GM18868 (cell line): ENCODE measurements around the gene GPR32.
"Not testable (repeated sequence)": the region's sequence is repeated elsewhere in the genome, so short reads cannot be mapped to it uniquely, and the experiment has no call there.

Experiments
- ATAC-seq: cut with Tn5 transposase; IDR thresholded peaks from one replicate; pipeline ENCODE4 v1.9.1; 2021; ENCODE audit warnings: mild to moderate bottlenecking, moderate library complexity; ENCODE audit not compliant: unreplicated experiment

Gene GPR32

GRCh38 chr19:50745221-50745620 is 25.0 kb upstream of the GPR32 start:
- ATAC-seq = no peak

GRCh38 chr19:50747141-50747540 is 23.1 kb upstream of the GPR32 start:
- not testable (repeated sequence) for ATAC-seq

- ATAC-seq = no peak
Observed at GRCh38 chr19:50749490-50749889, 20.8 kb upstream of the GPR32 start.

GRCh38 chr19:50750010-50750409 is 20.3 kb upstream of the GPR32 start:
- ATAC-seq = no peak

GRCh38 chr19:50753879-50754278 is 16.4 kb upstream of the GPR32 start:
- no peak for ATAC-seq

- ATAC-seq = not testable (repeated sequence)
Observed at GRCh38 chr19:50756244-50756643, 14.0 kb upstream of the GPR32 start.

- not testable (repeated sequence) for ATAC-seq
Observed at GRCh38 chr19:50757624-50758023, 12.6 kb upstream of the GPR32 start.

- ATAC-seq = not testable (repeated sequence)
Observed at GRCh38 chr19:50759076-50759475, 11.2 kb upstream of the GPR32 start.

GRCh38 chr19:50759886-50760285 is 10.4 kb upstream of the GPR32 start:
- ATAC-seq = no peak

- not testable (repeated sequence) for ATAC-seq
Observed at GRCh38 chr19:50761501-50761900, 8.8 kb upstream of the GPR32 start.

GRCh38 chr19:50763521-50763920 is 6.7 kb upstream of the GPR32 start:
- ATAC-seq = not testable (repeated sequence)

GRCh38 chr19:50764409-50764808 is 5.9 kb upstream of the GPR32 start:
- ATAC-seq = no peak

- not testable (repeated sequence) for ATAC-seq
Observed at GRCh38 chr19:50766746-50767145, 3.5 kb upstream of the GPR32 start.

- not testable (repeated sequence) for ATAC-seq
Observed at GRCh38 chr19:50767263-50767662, 3.0 kb upstream of the GPR32 start.

- no peak for ATAC-seq
Observed at GRCh38 chr19:50768277-50768676, 2.0 kb upstream of the GPR32 start.

- ATAC-seq = no peak
Observed at GRCh38 chr19:50770888-50771287, 624 bp downstream of the GPR32 start.

GRCh38 chr19:50772476-50772875 is 2.2 kb downstream of the GPR32 start:
- no peak for ATAC-seq

GRCh38 chr19:50772912-50773311 is 2.6 kb downstream of the GPR32 start:
- not testable (repeated sequence) for ATAC-seq

- ATAC-seq = not testable (repeated sequence)
Observed at GRCh38 chr19:50773454-50773853, 3.2 kb downstream of the GPR32 start.

GRCh38 chr19:50776131-50776530 is 5.9 kb downstream of the GPR32 start:
- ATAC-seq = no peak

GRCh38 chr19:50777261-50777660 is 7.0 kb downstream of the GPR32 start:
- ATAC-seq = no peak

GRCh38 chr19:50777830-50778303 is 7.6 kb downstream of the GPR32 start:
- no peak for ATAC-seq

GRCh38 chr19:50778906-50779430 is 8.7 kb downstream of the GPR32 start:
- no peak for ATAC-seq
